WERI-Rb-1 (cell line): ENCODE results near the gene CMC1.

Experiments
- DNase-seq: peaks from one replicate; pipeline ENCODE4 v3.0.0-alpha.2; 2020
- H3K27ac ChIP-seq: fragments of 250-450 bp; sonication (Bioruptor Pico); 2 replicates; pipeline ENCODE4 v1.5.1; 2020; ENCODE audit warnings: mild to moderate bottlenecking, moderate library complexity
- H3K27me3 ChIP-seq: fragments of 250-450 bp; sonication (Bioruptor Pico); 2 replicates; pipeline ENCODE4 v1.5.1; 2021; ENCODE audit warnings: mild to moderate bottlenecking, low read depth, moderate library complexity; ENCODE audit not compliant: insufficient read depth, severe bottlenecking
- H3K36me3 ChIP-seq: fragments of 250-450 bp; sonication (Bioruptor Pico); 2 replicates; pipeline ENCODE4 v1.5.1; 2020; ENCODE audit warnings: mild to moderate bottlenecking, moderate library complexity
- H3K4me3 ChIP-seq: 2 replicates; pipeline ENCODE4 v1.5.1; 2011; ENCODE audit warnings: low read depth, mild to moderate bottlenecking, control low read depth, low read length
- H3K9me3 ChIP-seq: fragments of 250-450 bp; sonication (Bioruptor Pico); 2 replicates; pipeline ENCODE4 v1.5.1; 2021; ENCODE audit warnings: mild to moderate bottlenecking, moderate library complexity; ENCODE audit not compliant: severe bottlenecking
- TF ChIP-seq, protein P1 (sequence below): IDR thresholded peaks from 2 replicates; pipeline ENCODE4 v1.5.1; 2011; ENCODE audit warnings: low read depth, mild to moderate bottlenecking, control low read depth, inconsistent platforms, low read length

The CMC1 gene

DNA sequence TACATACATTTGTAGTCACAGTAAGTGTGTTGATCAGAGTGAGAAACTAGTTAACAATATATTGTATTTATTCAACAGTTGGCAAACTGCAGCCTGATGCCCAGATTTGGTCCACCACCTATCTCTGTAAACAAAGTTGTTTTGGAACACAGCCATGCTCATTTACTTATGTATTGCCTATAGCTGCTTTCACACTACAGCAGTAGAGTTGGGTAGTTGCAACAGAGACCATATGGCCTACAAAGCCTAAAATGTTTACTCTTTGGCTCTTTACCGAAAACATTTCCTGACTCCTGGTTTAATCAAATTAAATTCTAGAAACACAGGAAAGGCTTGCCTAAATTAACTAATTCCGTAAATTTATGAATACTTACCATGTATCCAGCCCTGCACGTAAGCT is 39.4 kb downstream of the CMC1 start:
- TF ChIP-seq, protein P1, sequence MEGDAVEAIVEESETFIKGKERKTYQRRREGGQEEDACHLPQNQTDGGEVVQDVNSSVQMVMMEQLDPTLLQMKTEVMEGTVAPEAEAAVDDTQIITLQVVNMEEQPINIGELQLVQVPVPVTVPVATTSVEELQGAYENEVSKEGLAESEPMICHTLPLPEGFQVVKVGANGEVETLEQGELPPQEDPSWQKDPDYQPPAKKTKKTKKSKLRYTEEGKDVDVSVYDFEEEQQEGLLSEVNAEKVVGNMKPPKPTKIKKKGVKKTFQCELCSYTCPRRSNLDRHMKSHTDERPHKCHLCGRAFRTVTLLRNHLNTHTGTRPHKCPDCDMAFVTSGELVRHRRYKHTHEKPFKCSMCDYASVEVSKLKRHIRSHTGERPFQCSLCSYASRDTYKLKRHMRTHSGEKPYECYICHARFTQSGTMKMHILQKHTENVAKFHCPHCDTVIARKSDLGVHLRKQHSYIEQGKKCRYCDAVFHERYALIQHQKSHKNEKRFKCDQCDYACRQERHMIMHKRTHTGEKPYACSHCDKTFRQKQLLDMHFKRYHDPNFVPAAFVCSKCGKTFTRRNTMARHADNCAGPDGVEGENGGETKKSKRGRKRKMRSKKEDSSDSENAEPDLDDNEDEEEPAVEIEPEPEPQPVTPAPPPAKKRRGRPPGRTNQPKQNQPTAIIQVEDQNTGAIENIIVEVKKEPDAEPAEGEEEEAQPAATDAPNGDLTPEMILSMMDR: no peak
- H3K9me3 ChIP-seq: no peaks in the 10 kb centered on the region
- DNase-seq: no peak

DNA sequence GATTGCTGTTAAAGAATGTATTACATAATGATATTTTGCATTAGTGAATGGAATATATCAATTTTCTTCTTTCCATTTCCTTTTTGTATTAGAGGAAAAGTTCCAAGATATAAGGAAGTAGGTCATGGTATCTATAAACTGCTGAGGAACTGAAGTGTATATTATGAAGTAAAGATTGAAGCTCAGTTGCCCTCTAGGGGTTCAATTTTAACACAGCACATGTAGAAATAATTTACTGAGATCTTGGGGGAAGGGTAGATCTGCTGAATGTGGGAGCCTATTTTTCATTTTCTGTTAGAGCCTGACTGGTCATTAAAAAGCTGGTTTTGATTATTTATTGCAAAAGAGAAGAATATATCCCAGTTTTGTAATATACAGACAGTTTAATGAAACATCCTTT is 45.2 kb downstream of the CMC1 start:
- H3K36me3 ChIP-seq: no peaks in the 10 kb centered on the region
- H3K27me3 ChIP-seq: no peaks in the 10 kb centered on the region
- H3K9me3 ChIP-seq: no peaks in the 10 kb centered on the region
- H3K27ac ChIP-seq: no peak overlapping the region
- TF ChIP-seq, protein P1: peak; percentile 25; the same call in 1 of the 2 replicates
- H3K4me3 ChIP-seq: no peak overlapping the region
- DNase-seq: no peak

More for the DNA sequence above, 39.4 kb downstream of the CMC1 start:
- Histone ChIP-seq H3K27me3 (no peaks in the 10 kb centered on the region), H3K27ac (no peak overlapping the region), H3K36me3 (no peaks in the 10 kb centered on the region), H3K4me3 (no peak overlapping the region)

DNA sequence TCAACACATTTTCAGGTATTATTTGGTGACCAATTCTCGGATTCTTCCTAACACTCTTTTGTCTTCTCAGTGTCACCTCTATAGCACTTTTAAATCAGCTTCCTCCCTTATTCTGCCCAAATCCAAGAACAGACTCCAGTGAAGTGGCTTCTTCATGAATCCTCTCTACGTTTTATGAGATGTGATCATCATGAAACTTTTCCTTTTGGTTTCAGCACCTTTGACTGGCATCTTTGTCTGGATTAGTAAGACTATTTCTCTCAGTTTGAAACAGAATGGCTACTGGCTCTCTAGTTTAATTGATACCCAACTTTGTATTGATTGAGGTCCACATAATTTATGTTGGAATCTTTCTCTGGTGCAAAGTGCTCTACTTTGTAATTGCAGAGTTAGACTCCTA is 45.6 kb downstream of the CMC1 start:
- Histone ChIP-seq H3K9me3 (no peaks in the 10 kb centered on the region), H3K4me3 (no peak overlapping the region), H3K27ac (no peak overlapping the region), H3K36me3 (no peaks in the 10 kb centered on the region), H3K27me3 (no peaks in the 10 kb centered on the region)
- TF ChIP-seq, protein P1: no peak
- DNase-seq: no peak

DNA sequence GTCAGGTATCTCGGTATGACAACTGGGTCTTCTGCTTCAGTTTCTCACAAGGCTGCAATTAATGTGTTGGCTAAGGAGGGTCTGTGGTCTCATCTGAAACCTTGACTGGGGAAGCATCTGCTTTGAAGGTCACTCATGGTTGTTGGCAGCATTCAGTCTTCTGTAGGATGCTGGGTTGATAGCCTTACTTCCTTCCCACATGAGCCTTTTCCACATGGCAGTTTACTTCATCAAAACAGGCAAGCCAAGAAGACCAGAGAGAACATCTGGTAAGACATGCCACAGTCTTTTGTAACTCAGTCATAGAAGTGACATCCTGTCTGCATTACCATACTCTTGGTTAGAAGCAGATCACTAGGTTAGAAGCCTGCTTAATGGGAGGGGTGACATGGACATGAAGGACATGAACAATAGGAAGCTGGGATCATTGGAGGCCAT is 49.5 kb downstream of the CMC1 start:
- DNase-seq: no peak
- no peaks in the 10 kb centered on the region for H3K9me3 ChIP-seq
- H3K27ac ChIP-seq: no peak overlapping the region
- no peaks in the 10 kb centered on the region for H3K36me3 ChIP-seq
- H3K4me3 ChIP-seq: no peak overlapping the region
- TF ChIP-seq, protein P1: no peak
- no peaks in the 10 kb centered on the region for H3K27me3 ChIP-seq

DNA sequence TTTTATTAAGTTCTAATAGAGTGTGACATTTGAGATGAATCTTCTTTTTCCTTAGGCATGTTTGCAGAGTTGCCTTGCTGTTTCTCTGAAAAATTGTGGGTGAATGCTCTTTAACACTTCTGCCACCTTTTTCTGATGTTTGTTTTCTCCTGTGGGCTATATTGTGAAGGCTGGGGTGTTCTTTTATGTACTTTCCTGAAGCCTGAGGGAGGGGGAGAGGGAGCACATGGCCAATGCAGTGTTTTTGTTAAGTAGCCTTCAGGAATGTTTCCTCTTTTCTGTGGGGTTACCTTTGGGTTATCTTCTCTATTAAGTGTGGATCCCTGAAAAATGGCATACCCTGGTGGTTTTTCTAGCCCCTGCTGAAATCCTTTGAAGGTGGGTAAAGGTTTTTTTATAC is 50.2 kb downstream of the CMC1 start:
- Histone ChIP-seq H3K36me3 (no peaks in the 10 kb centered on the region), H3K4me3 (no peak overlapping the region), H3K27ac (no peak overlapping the region), H3K27me3 (no peaks in the 10 kb centered on the region), H3K9me3 (no peaks in the 10 kb centered on the region)
- TF ChIP-seq, protein P1: no peak
- DNase-seq: no peak

DNA sequence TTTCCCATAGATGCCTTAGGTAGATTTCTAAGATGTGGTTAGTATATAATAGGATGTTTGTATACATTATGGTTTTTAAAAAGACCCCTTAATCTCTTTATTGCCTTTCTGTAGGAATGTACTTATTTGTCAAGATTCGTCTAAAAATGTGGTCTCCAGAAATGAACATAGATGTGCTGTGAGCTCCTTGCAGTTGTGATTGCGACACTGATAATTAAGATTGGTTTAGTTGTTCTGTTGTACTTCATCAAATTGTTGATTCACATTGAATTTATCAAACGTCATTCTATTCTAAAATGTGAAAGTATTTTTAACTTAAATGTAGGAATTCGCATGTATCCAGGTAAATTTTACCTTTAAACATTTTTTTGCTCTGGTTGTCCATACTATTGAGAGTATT is 51.2 kb downstream of the CMC1 start:
- Histone ChIP-seq H3K4me3 (no peak overlapping the region), H3K27me3 (no peaks in the 10 kb centered on the region), H3K36me3 (no peaks in the 10 kb centered on the region), H3K27ac (no peak overlapping the region), H3K9me3 (no peaks in the 10 kb centered on the region)
- DNase-seq: no peak
- TF ChIP-seq, protein P1: no peak
